ENCODE measurements around the gene PCNX1.
"Not testable (repeated sequence)": the region's sequence is repeated elsewhere in the genome, so short reads cannot be mapped to it uniquely, and the experiment has no call there.

Gene PCNX1

DNA sequence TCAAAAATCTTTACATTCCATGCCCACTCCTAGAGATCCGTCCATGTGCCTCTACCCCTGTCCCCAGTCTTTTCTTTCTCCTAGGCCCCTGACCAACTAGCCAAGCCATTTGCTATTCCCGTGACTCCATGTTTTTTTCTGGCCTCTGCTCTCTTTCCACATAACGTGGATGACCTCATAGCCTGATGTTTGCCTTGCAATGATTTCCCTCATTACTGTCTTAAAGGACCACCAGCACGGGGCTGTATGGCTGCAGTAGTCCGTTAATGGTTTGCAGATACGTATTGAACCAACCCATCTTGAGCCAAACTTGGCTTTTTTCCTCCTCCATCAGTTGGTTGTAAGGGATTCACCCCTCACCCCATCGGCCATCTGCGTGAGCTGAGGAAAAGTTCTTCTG lies 226.0 kb downstream of the PCNX1 start:
- FAIRE-seq = no peak

- FAIRE-seq = no peak
These were observed 228.2 kb downstream of the PCNX1 start for GRCh38 chr14:71135496-71135895.

DNA sequence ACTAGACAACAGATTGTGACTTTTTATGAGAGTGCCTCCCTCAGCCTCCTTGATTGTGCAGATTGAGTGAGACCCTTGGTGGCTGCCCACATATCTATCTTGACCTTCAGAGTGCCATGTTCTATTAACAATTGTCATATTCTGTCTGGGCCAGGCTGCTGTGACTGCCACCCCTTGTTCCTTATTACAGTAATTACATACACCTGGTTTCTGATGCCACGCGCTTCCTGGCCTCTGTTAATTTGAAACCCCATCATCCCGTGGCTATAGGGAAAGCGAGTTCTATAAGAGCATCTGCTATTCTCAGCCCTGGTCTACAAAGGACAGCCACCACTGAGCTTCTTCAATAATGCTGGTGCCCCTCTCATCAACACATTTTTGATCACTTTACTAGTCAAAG lies 228.7 kb downstream of the PCNX1 start:
- no peak for FAIRE-seq

DNA sequence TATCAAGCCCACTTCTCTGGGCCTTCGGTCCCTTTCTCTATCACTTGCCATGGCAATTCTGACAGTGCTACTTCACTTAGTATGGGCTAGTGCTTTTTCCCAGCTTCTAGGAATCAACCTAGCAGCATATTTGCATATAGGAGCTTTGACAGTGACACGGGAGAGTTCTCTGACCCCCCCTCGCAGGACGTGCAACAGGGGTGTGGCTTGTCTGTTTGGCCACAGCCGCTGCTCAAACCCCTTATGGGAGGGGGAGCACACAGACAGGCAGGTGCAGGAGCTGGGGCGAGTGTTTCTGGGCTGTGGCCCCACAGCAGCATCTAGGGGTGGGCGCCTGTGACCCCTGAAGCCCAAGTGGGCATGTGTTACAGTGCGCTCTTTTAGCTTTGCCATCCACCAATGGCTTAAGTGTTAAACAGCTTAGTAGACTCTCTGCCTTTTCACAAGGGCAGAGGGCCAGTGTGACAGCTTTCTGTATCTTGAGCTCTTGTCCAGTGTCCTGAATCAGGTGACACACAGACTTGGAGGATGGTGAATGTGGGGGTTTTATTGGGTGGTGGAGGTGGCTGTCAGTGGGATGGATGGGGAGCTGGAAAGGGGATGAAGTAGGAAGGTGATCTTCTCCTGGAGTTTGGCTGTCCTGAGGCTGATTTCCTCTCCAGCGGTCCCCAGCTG lies 229.3 kb downstream of the PCNX1 start:
- FAIRE-seq = no peak

GRCh38 chr14:71137536-71138447 lies 230.5 kb downstream of the PCNX1 start:
- FAIRE-seq = no peak

- no peak for FAIRE-seq
These were observed 231.4 kb downstream of the PCNX1 start for GRCh38 chr14:71138448-71139293.

DNA sequence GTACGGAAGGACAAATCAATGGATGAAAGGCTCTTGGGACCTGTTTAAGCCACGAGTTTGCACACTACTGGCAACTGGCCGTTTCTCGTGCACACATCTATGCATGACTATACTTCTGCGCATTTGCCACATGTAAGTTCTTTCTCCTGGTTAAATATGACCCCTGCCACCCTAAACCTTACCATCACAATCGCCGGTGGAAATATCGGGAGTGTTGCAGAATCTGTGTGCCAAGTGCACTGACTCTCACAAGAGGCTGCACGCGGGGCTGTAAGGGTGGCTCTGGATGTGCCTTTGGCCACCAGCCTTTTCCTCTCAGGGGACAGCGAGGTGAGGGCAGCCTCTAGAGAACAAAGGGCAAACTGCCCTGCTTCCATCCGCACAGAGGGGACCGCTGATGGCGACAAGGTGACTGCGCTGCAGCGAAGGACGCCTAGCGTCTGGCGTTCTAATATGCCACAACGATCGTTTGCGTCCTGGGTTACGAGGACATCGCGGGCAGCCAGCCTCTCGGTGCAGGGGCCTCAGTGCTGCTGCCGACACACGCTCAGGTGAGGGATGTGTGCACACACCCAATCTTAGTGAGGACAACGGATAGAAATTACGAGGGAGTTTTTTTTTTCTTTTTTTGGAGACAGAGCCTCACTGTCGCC lies 232.2 kb downstream of the PCNX1 start:
- no peak for FAIRE-seq

DNA sequence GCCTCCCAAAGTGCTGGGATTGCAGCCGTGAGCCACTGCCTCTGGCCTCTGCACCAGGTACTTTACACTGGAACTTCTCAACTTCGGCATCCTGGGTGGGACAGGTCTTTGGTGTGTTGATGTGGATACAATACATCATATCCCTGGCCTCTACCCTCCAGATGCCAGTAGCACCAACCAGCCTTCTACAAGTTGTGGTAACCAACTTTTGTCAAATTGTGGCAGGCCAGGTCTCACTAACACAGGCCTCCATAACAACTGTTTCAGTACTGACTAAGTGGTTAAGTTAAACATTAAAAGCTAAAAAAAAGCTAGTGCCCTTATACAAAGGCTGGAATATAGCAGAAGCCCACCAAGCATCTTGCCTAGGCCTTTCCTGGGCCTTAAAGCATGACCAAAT lies 232.9 kb downstream of the PCNX1 start:
- FAIRE-seq = no peak

DNA sequence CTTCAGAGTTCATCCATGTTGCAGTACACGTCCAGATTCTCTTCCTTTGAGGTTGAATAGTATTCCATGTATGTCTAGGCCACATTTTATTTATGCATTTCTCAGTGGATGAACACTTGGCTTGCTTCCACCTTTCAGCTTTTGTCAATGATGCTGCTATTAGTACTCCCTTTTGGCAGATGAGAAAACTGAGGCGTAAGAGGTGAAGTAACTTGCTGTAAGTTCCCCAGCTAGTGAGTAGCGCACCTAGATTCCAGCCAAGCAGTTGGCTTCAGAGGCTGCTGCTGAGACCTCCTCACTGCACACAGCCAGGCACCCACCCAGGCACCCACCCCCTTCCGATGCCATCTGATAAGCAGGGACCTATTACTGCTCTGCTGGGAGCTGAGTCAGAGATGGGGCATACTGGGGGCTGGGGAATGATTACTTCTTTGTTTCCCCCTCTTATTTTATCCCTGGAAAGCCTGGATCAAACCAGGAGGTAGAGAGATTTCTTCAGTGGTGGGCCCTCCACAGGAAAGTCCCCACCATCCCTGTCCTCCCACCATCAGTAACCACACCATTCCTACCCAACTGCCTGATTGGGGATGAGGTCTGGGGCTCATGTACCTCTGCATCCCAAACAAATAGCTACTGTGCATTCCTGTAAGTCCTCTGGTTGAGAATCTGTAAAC lies 234.6 kb downstream of the PCNX1 start:
- no peak for FAIRE-seq

DNA sequence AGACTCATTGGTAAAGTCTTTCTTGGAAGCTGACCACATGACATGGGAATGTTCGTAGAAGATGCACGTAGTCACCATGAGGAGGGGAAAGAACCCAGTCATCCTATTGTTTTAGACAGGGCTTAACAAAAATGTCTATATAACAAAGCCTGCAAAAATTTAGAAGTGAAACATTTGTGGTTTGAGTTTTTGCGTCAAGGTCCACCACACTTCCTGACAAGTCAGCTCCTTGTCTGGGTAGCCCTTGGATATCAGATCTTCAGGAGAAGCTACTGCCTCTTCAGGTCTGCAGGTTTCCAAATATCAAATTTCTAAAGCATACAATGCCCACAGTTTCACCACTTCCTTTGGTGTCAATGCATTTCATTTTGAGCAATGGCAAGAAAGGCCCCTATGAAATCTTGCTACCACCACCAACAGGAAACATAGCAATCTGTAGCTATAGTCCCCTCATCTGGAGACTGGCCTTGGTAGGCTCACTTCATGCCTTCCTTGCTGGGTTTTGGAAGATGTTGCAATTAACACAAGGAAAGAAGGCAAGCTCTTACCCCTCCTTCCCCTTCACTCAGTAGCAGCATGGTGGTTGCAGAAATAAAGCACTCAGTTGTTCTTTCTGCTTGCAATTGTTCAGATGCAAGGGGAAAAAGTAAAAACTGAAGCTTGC lies 235.2 kb downstream of the PCNX1 start:
- no peak for FAIRE-seq

DNA sequence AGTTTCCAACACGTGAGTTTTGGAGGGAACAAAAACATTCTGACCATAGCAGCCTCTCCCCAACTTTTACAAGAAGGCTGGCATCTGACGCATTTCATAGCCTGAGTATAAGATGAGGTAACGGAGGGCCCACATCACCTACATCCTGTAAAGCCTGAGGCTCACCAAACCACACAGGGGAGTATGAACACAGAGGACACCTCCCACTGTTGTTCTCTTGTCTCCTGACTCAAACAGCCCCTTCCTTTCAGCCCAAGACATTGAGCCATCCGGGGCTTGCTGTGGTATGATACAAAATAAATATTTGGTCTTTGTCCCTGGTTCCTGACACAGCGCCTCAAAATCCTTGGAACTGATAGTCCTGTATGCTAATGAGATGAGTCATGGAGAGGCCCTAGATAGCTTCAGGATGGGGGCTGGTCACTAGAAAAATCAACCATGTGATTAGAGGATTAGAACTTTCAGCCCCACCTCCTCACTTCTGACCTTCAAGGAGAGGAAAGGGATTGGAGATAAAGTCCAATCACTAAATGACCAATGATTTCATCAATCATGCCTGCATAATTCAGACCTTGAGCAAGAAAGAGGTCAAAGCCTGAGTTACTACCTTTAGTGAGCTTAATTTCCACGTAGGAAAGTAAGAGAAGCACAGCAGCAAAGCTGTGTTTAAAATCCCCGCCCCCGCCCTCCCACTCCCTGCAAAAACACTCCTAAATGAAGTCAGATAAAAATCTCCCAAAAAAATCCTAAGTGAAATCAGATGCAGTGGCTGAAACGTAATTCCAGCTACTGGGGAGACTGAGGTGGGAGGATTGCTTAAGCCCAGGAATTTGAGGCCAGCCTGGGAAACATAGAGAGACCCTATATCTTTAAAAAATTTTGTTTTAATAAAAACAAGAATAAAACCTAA lies 236.4 kb downstream of the PCNX1 start:
- FAIRE-seq = no peak

DNA sequence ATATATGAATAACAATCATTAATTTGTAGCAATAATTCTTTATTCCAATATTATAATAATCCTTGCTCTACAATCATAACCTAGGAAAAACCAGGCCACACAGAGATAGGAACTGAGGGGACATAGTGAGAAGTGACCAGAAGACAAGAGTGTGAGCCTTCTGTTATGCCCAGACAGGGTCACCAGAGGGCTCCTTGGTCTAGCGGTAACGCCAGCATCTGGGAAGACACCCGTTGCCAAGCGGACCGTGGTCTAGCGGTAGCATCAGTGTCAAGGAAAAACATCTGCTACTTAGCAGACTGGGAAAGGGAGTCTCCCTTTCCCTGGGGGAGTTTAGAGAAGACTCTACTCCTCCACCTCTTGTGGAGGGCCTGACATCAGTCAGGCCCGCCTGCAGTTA lies 240.1 kb downstream of the PCNX1 start:
- FAIRE-seq = not testable (repeated sequence)

GRCh38 chr14:71148627-71149026 lies 241.4 kb downstream of the PCNX1 start:
- FAIRE-seq = no peak

DNA sequence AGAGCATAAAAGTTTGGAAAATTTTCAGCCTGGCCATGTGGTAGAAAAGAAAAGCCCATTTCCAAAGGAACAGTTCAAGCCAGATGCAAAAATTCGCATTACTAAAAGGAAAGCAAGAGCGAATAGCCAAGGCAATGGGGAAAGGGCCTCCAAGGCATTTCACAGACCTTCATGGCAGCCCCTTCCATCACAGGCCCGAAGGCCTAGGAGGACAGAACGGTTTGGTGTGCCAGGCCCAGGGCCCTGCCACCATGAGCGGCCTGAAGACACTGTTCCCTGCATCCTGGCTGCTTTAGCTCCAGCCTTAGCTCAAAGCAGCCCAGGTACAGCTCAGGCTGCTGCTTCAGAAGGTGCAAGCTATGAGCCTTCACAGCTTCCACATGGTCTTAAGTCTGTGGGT lies 243.5 kb downstream of the PCNX1 start:
- FAIRE-seq = no peak

- no peak for FAIRE-seq
These were observed 248.5 kb downstream of the PCNX1 start for GRCh38 chr14:71155743-71156142.

- no peak for FAIRE-seq
These were observed 256.0 kb downstream of the PCNX1 start for GRCh38 chr14:71163050-71163841.

GRCh38 chr14:71163842-71164629 lies 256.8 kb downstream of the PCNX1 start:
- FAIRE-seq = no peak
